Neural progenitor cell (in vitro differentiated cells): ENCODE measurements around the gene HOMER2.

Source experiments
- EZH2 ChIP-seq: fragments of 200-600 bp; sonication (generic); IDR thresholded peaks from 2 replicates; pipeline ENCODE4 v1.6.1; 2017; ENCODE audit warnings: antibody characterized with exemption, mild to moderate bottlenecking, moderate library complexity
- EZH2phosphoT487 ChIP-seq: fragments of 200-600 bp; sonication (generic); IDR thresholded peaks from 2 replicates; pipeline ENCODE4 v1.6.1; 2017; ENCODE audit warnings: antibody characterized with exemption
- TF ChIP-seq, protein P1 (sequence below): fragments of 200-600 bp; sonication (generic); IDR thresholded peaks from 2 replicates; pipeline ENCODE4 v1.5.1; 2017; ENCODE audit warnings: antibody characterized with exemption, mild to moderate bottlenecking

DNA sequence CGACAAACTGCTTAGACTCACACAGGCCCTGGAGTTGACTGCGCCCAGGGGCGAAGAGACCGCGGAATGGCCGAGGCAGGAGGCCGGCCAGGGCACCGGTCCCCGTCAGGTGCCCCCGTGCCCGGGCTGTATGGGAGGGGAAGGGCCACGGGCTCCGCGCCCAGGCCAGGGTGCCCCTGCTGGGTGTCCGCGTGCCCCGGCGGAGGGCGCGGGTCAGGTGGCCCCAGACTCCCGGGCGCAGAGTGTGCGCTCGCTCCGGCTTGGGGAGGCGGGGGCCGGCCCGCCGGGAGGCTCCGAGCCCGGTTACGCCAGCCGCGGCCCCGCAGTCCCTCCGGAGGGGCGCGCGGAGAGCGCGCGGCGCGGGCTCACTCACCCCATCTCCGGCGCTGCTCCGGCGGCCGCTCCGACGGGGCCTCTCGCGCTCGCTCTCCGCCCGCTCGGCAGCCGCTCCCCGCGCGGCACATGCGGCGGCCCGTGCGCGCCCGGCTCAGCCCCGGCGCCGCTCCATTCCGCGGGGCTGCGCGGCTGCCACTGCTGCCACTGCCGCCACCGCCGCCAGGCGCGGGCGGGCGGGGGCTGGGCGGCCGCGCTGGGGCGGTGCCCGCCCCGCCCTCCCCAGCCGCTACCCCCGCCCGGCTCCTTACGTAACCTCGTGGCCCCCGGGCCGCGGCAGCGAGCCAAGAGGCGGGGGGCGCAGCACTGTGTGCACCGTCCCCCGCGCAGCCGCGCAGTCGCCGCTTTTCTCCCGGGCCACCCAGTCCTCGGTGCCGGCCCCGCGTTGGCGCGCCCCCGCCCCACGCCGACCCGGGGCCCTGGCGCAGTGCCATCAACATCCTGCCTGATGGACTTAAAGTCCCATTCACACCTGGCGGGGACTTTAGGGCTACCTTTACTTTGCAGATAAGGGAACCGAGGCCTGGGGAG, at the start of gene HOMER2:
- TF ChIP-seq, protein P1, sequence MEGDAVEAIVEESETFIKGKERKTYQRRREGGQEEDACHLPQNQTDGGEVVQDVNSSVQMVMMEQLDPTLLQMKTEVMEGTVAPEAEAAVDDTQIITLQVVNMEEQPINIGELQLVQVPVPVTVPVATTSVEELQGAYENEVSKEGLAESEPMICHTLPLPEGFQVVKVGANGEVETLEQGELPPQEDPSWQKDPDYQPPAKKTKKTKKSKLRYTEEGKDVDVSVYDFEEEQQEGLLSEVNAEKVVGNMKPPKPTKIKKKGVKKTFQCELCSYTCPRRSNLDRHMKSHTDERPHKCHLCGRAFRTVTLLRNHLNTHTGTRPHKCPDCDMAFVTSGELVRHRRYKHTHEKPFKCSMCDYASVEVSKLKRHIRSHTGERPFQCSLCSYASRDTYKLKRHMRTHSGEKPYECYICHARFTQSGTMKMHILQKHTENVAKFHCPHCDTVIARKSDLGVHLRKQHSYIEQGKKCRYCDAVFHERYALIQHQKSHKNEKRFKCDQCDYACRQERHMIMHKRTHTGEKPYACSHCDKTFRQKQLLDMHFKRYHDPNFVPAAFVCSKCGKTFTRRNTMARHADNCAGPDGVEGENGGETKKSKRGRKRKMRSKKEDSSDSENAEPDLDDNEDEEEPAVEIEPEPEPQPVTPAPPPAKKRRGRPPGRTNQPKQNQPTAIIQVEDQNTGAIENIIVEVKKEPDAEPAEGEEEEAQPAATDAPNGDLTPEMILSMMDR = no peak
- peak; percentile 32 for TF ChIP-seq EZH2phosphoT487
- peak; percentile 11 for TF ChIP-seq EZH2
